GM21529 (cell line): ENCODE measurements around the gene JADE3.

Experiments
- ATAC-seq: cut with Tn5 transposase; IDR thresholded peaks from one replicate; pipeline ENCODE4 v1.9.1; 2021; ENCODE audit not compliant: unreplicated experiment

The JADE3 gene

DNA sequence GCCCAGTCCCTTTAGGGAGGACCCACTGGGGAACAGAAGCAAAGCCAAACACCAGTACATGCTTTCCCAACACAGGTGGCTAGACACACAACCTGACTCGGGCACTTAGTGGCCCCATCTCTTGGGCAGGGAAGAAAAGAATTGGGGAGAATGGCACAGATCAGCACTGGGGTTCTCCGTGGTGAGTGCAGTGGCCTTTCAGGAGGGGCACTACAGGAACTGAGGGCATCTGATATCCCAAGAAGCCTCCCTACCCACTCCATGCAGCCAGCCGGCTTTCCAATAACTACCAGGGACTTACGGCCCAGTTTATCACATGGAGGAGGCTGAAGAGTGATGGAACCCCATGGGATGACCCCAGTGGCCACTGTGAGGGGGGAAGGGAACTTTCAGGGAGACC is 189.0 kb downstream of the JADE3 start:
- ATAC-seq, result no peak
